ENCODE results near the gene BSN.

The BSN gene

DNA sequence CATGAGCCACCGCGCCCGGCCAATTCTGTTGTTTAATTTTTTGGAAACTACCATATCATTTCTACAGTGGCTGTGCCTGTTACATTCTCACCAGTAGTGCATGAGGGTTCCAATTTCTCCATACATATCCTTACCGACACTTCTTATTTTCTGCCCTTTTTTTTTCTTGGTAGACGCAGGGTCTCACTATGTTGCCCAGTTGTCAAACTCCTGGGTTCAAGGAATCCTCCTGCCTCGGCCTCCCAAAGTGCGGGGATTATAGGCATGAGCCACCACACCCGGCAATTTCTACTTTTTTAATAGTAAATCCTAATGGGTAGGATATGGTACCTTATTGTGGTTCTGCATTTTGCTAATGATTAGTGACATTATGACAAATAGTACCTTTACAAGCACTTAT is 155.6 kb downstream of the BSN start:
- TF ChIP-seq, protein P1, sequence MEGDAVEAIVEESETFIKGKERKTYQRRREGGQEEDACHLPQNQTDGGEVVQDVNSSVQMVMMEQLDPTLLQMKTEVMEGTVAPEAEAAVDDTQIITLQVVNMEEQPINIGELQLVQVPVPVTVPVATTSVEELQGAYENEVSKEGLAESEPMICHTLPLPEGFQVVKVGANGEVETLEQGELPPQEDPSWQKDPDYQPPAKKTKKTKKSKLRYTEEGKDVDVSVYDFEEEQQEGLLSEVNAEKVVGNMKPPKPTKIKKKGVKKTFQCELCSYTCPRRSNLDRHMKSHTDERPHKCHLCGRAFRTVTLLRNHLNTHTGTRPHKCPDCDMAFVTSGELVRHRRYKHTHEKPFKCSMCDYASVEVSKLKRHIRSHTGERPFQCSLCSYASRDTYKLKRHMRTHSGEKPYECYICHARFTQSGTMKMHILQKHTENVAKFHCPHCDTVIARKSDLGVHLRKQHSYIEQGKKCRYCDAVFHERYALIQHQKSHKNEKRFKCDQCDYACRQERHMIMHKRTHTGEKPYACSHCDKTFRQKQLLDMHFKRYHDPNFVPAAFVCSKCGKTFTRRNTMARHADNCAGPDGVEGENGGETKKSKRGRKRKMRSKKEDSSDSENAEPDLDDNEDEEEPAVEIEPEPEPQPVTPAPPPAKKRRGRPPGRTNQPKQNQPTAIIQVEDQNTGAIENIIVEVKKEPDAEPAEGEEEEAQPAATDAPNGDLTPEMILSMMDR (IDR thresholded peaks at IDR 0.05; ENCODE audit: low read depth, low read length, missing control alignments) = no peak
- no peak overlapping the region for H3K4me3 ChIP-seq (replicated peaks; ENCODE audit: low read depth, low read length)
- no peak for DNase-seq (ENCODE audit: extremely low read depth, low read depth)

DNA sequence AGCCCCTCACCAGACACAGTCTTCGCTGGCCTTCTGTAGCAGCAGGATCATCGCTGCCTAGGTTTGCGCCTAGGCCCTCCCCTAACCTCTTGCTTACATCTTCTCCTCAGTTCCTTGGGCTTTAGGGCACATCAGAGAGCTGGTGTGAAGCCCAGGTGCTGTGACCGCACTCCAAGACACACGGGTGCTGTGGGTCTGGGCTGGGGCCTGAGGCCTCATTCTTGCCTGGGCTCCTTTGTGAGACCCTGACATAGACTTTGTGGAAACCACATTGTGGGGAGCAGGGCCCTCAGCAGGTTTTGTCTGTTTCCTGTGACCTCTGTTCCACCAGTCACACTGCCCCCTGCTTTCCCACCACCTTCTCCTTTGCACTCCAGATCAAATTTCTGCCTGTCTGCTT is 157.2 kb downstream of the BSN start:
- DNase-seq (ENCODE audit: extremely low read depth, low read depth) = no peak
- TF ChIP-seq, protein P1 (IDR thresholded peaks at IDR 0.05; ENCODE audit: low read depth, low read length, missing control alignments) = no peak
- H3K4me3 ChIP-seq (replicated peaks; ENCODE audit: low read depth, low read length) = no peak overlapping the region

DNA sequence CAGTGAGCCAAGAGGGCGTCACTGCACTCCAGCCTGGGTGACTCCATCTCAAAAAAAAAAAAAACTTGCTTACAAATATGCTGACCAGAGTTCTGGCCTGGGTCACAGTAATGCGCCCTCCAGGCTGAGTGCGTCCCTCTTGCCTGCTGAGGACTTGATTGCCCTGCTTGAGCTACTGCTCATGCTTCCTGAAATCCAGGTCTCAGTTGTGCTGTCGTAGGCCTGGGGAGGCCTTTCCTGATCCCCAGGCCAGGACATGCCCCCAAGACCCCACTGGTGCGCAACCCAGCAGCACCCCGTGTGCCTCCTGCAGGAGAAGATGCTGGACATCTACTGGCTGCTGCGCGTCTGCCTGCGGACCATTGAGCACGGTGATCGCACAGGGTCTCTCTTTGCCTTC is 157.9 kb downstream of the BSN start:
- H3K4me3 ChIP-seq (replicated peaks; ENCODE audit: low read depth, low read length) = no peak overlapping the region
- TF ChIP-seq, protein P1 (IDR thresholded peaks at IDR 0.05; ENCODE audit: low read depth, low read length, missing control alignments) = no peak
- DNase-seq (ENCODE audit: extremely low read depth, low read depth) = no peak

DNA sequence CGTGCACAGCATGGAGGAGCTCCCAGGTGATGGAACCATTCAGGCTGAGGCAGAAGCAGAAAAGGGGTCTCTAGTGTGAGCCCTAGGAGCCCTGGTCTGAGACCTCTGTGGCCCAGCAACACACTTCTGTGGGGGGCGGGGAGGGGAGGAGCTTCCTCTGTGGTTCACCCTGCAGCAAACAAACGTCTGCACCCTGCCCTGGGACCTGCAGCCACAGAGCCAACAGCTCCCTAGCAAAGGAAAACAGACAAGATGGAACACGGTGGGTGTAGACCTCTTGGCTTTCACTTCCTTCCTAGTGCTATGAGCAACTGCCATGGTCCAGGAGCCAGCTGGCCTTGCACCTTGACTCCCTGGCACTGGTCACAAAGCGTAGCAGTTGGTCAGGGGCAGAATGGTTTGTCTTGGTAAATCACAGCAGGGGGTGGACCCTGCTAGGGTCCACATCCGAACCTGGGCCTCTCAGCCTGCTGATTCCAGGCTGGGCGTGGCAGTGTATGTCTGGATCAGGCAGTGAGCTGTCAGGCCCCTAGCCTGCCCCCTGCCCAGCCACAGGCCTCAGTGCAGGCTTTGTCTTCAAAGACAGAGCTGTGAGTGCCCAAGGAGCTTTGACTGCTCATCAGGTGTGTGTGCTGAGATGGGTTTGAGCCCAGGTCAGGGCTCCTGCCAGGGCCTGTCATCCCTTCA is 158.5 kb downstream of the BSN start:
- no peak for DNase-seq (ENCODE audit: extremely low read depth, low read depth)
- H3K4me3 ChIP-seq (replicated peaks; ENCODE audit: low read depth, low read length) = no peak overlapping the region
- TF ChIP-seq, protein P1 (IDR thresholded peaks at IDR 0.05; ENCODE audit: low read depth, low read length, missing control alignments) = no peak

DNA sequence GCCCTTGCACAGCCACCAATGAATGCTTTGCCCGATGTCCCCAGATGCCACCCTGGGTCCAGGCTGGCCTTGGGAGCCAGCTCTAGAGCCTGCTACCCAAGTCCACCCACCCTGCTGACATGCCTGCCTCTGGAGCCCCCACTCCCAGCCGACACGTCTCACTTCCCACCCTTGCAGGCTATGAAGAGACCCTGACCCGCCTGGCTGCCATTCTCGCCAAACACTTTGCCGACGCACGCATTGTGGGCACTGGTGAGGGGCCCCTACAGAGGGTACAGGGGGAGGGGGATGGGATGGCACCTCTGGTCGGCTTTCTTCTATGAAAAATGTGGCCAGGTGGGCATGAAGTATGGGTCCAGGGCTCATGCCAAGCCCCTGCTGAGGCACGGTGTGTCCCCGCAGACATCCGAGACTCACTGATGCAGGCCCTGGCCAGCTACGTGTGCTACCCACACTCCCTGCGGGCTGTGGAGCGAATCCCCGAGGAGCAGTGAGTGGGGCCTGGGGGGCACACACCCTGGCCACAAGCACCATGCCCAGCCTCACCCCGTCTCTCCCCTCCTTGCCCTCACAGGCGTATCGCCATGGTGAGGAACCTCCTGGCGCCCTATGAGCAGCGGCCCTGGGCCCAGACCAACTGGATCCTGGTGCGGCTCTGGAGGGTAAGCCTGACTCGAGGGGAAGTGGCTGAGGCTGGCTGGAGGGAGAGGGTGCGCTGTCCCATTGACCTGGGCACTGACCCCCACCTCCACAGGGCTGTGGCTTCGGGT is 159.2 kb downstream of the BSN start:
- no peak overlapping the region for H3K4me3 ChIP-seq (replicated peaks; ENCODE audit: low read depth, low read length)
- DNase-seq (ENCODE audit: extremely low read depth, low read depth) = no peak
- TF ChIP-seq, protein P1 (IDR thresholded peaks at IDR 0.05; ENCODE audit: low read depth, low read length, missing control alignments) = no peak

DNA sequence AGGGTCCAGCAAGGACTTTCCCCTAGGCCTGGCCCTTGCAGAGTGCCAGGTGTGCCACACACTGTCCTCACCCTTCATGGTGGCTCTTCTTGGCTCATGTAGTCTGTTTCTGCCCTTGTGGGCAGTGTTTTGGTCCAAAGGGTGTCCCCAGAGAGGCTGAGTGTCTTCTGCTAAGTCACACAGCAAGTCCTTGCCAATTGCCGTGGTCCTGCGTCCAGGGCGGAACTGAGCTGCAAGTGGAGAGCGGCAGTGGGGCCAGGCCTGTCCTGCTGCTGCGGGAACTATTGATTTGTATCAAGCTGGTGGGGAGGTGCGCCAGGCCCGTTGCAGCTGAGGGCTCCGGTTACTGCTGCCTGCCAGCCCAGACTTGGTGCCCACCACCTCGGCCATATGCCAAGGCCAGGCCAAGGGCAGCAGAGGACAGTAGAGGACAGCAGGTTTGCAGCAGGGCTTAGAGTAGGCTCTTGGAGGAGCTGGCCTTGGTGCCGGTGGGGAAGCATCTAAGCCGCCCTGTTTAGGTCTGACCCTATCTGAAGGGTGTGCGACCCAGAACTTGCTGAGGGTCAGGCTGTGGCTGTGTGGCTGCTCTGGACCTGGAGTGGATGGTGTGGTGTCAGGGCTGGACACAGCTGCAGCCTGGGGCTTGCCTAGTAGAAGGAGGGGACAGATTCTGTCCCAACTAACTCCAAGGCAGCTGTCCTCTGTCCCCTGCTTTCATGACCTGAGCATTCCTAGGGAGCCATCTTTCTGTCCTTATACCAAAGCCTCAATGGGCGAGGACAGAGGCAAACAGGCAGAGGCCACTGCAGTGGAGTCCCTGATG is 160.7 kb downstream of the BSN start:
- TF ChIP-seq, protein P1 (IDR thresholded peaks at IDR 0.05; ENCODE audit: low read depth, low read length, missing control alignments) = no peak
- H3K4me3 ChIP-seq (replicated peaks; ENCODE audit: low read depth, low read length) = no peak overlapping the region
- no peak for DNase-seq (ENCODE audit: extremely low read depth, low read depth)
